Smooth muscle cell of trachea (primary cell): Measurements from ENCODE around the gene NEURL2. TPM values are rescaled to one million over a fixed set of nuclear protein-coding genes. Genes with fewer than 3 reads are reported as not detected.

Experiments used
- total RNA-seq: library from RNA; depleted of rRNA; stranded (reverse); fragments of >200 nt; gene quantifications from 2 replicates; pipeline ENCODE4 v1.2.1, GENCODE V29; 2014

NEURL2 gene
- total RNA-seq: 6.4 and 13.9 TPM in 2 replicates

DNA sequence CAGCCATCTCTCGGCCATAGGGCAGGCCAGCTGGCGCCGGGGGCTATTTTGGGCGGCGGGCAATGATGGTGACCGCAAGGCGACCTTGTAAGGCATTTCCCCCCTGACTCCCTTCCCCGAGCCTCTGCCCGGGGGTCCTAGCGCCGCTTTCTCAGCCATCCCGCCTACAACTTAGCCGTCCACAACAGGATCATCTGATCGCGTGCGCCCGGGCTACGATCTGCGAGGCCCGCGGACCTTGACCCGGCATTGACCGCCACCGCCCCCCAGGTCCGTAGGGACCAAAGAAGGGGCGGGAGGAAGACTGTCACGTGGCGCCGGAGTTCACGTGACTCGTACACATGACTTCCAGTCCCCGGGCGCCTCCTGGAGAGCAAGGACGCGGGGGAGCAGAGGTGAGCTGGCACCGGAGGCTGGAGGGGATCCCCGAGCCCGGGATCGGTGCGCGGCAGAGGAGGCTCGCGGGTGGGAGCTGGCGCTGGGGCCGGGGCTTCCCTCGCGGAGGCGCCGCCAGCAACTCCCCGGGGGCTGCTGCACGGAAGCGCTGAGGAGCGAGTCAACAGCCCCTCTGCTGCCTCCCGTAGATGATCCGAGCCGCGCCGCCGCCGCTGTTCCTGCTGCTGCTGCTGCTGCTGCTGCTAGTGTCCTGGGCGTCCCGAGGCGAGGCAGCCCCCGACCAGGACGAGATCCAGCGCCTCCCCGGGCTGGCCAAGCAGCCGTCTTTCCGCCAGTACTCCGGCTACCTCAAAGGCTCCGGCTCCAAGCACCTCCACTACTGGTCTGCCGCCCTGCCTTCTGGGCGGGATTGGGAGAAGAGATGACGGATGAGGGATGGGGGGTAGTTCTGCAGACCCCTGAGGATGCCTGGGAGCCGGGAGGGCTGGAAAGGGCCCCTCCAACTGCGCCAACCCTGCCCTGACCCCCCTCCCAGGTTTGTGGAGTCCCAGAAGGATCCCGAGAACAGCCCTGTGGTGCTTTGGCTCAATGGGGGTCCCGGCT lies at the start of gene NEURL2, which contains the start of gene CTSA:
NEURL2 (minus strand) TSS at position 224 of the 999 bp plus-strand sequence; CDS start at position 7, 217 bp downstream.
CTSA (plus strand) TSS at position 351 of the 999 bp plus-strand sequence; CDS start at position 585, 234 bp downstream.

GRCh38 chr20:45934586-45935415 lies 43.8 kb upstream of the NEURL2 start, which contains the start of gene PCIF1:
PCIF1 (plus strand) TSS chr20:45934683; CDS start chr20:45939000, 4,317 bp downstream.

DNA sequence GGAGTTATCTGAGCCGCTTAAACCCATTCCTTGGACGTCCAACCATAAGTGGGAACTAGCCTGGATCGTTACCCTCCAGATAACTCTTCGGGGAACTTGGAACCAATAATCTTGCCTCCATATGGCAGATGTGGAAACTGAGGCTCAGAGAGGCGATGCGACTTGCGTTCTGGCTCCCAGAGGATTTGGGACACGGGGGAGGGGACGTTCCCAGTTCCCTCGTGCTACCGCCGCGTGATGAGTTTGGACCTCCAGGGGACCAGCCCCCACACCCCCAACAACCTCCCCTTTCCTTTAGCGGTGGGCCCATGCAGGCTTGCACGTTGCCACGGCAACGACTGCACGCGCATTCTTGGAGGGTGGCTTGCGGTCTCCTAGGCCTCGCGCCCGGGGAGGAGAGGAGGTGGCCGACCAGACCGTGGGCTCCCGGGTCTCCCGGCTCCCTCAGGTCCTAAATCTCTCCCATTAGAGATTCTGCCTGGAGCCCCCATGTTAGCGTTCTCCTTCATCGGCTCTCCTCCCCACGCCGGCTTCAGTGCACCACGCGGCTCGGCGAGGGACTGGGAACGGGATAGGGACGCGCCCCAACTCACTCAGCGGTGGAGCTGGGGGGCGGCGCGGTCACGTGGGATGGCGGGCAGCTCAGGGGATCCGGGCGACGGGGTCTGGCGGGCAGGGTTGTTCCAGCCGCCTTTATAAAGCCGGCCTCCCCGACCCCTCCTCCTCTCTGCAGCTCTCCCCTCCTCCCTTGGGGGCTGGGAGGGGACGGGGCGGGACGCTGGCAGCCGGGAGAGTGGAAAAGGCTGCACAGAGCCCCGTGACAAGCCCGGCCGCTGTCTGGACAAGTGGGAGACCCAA lies 20.7 kb upstream of the NEURL2 start, which contains the start of gene PLTP:
PLTP (minus strand) TSS at position 670 of the 858 bp plus-strand sequence. CDS start 703 bp downstream, outside the sequence.

GRCh38 chr20:45887346-45887715 lies 3.7 kb downstream of the NEURL2 start, which contains the start of gene SPATA25:
SPATA25 (minus strand) TSS chr20:45887622; CDS start chr20:45887590, 32 bp downstream.

GRCh38 chr20:45880988-45881788 lies 9.8 kb downstream of the NEURL2 start, which contains the start of gene ZSWIM1:
ZSWIM1 (plus strand) TSS chr20:45881227; CDS start chr20:45882593, 1,366 bp downstream.

GRCh38 chr20:45857114-45857881 lies 33.7 kb downstream of the NEURL2 start, which contains the start of the genes ACOT8 and ZSWIM3:
ACOT8 (minus strand) TSS chr20:45857392; CDS start chr20:45857315, 77 bp downstream.
ZSWIM3 (plus strand) TSS chr20:45857614; CDS start chr20:45857826, 212 bp downstream.

Other genes starting within 250 kb of the NEURL2 start
- gene WFDC11, start 221.0 kb downstream of the NEURL2 start, total RNA-seq: not detected in 2 replicates
- not detected in 2 replicates for gene WFDC13, start 189.2 kb downstream of the NEURL2 start, total RNA-seq
- not detected in 2 replicates for gene WFDC10B, start 186.2 kb downstream of the NEURL2 start, total RNA-seq
- gene SPINT4, start 168.9 kb downstream of the NEURL2 start, total RNA-seq: not detected in 2 replicates
- gene WFDC3, start 99.3 kb downstream of the NEURL2 start, total RNA-seq: 0.33 and 0.58 TPM in 2 replicates
- 10.6 and 17.5 TPM in 2 replicates for gene DNTTIP1, start 99.3 kb downstream of the NEURL2 start, total RNA-seq
- 3.0 and 27.8 TPM in 2 replicates for gene UBE2C, start 78.6 kb downstream of the NEURL2 start, total RNA-seq
- gene TNNC2, start 63.9 kb downstream of the NEURL2 start, total RNA-seq: 1.0 and 2.2 TPM in 2 replicates
- gene SNX21, start 57.4 kb downstream of the NEURL2 start, total RNA-seq: 153 and 201 TPM in 2 replicates
- 42.7 and 44.1 TPM in 2 replicates for gene ACOT8, start 33.8 kb downstream of the NEURL2 start, total RNA-seq
- 6.8 and 9.1 TPM in 2 replicates for gene ZSWIM3, start 33.6 kb downstream of the NEURL2 start, total RNA-seq
- 3.9 and 7.3 TPM in 2 replicates for gene ZSWIM1, start 10.0 kb downstream of the NEURL2 start, total RNA-seq
- 1.5 and 3.5 TPM in 2 replicates for gene SPATA25, start 3.6 kb downstream of the NEURL2 start, total RNA-seq
- 114 and 252 TPM in 2 replicates for gene CTSA, start 127 bp upstream of the NEURL2 start, total RNA-seq
- gene PLTP, start 20.9 kb upstream of the NEURL2 start, total RNA-seq: 39.0 and 162 TPM in 2 replicates
- gene PCIF1, start 43.5 kb upstream of the NEURL2 start, total RNA-seq: 10.3 and 16.3 TPM in 2 replicates
- gene ZNF335, start 81.0 kb upstream of the NEURL2 start, total RNA-seq: 15.3 and 16.2 TPM in 2 replicates
- not detected in 2 replicates for gene MMP9, start 117.7 kb upstream of the NEURL2 start, total RNA-seq
- 0.17 TPM in 1 of 2 replicates, not detected in the other for gene SLC12A5, start 138.0 kb upstream of the NEURL2 start, total RNA-seq
- gene NCOA5, start 198.8 kb upstream of the NEURL2 start, total RNA-seq: 7.9 and 9.1 TPM in 2 replicates
- gene CD40, start 227.1 kb upstream of the NEURL2 start, total RNA-seq: 2.6 and 8.8 TPM in 2 replicates